ENCODE data around the gene GPR157. TPM values are rescaled to one million over a fixed set of nuclear protein-coding genes. Genes with fewer than 3 reads are reported as not detected.
"Not testable (repeated sequence)": the region's sequence is repeated elsewhere in the genome, so short reads cannot be mapped to it uniquely, and the experiment has no call there.

Gene GPR157
- total and polyA plus RNA-seq, 8 donors = 15.2 to 36.5 (median 22.9) TPM

DNA sequence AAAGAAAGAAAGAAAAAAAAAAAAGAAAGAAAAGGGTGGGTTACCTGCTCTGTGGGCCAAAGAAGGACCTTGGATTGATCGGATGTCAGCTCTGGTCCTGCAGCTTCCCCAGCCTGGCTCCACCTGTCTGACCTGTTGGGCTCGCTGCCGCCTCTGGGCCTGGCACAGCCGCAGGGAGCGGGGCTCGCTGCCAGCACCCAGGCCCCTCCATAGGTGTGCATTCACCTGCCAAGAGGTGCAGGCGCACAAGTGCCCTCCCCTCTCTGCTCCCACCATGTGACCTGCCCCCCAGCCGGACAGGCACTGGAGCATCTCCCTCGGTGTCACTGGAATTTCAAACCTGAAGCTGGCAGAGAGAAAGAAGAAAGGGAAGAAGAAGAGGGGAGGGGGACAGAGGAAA, 33.1 kb upstream of the GPR157 start:
- Histone ChIP-seq H3K27me3 (no peaks in the 10 kb centered on the region), H3K4me3 (no peak overlapping the region), H3K4me1 (peaks cover 34 to 46% of the 10 kb centered on the region in 2 donors), H3K36me3 (no peaks in the 10 kb centered on the region), H3K27ac (peak overlapping the region; percentile 85 to 93), H3K9me3 (no peaks in the 10 kb centered on the region)
- DNase-seq (peak in 2 of 4 donors; percentile 44 to 57), ATAC-seq (peak; percentile 40)
- TF ChIP-seq, protein P1, sequence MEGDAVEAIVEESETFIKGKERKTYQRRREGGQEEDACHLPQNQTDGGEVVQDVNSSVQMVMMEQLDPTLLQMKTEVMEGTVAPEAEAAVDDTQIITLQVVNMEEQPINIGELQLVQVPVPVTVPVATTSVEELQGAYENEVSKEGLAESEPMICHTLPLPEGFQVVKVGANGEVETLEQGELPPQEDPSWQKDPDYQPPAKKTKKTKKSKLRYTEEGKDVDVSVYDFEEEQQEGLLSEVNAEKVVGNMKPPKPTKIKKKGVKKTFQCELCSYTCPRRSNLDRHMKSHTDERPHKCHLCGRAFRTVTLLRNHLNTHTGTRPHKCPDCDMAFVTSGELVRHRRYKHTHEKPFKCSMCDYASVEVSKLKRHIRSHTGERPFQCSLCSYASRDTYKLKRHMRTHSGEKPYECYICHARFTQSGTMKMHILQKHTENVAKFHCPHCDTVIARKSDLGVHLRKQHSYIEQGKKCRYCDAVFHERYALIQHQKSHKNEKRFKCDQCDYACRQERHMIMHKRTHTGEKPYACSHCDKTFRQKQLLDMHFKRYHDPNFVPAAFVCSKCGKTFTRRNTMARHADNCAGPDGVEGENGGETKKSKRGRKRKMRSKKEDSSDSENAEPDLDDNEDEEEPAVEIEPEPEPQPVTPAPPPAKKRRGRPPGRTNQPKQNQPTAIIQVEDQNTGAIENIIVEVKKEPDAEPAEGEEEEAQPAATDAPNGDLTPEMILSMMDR (IDR thresholded peaks at IDR 0.05) = no peak
- intact Hi-C loops (cut with DNase I) = no loop called here

DNA sequence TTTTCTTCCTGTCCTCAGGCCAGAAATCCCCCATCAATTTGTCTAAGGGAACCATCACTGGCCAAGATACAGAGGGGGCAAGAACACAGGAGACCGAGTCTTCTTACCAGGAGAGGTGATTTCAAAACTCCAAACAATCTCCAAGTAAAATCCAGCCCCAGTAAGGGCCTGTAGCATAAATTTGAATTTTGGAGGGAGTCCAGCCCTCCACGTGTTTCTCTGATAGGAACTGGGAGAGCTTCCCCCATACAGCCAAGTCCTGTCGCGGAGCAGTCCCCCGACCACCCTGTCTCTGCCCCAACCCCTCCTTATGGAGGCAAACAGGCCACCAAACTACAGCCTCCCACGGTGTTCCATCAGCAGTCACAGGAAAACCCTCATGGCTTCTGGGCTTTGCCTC, 32.4 kb upstream of the GPR157 start:
- TF ChIP-seq, protein P1 (IDR thresholded peaks at IDR 0.05) = no peak
- ATAC-seq (no peak), DNase-seq (peak in 2 of 4 donors; percentile 20 to 33)
- Histone ChIP-seq H3K4me3 (no peak overlapping the region), H3K27me3 (no peaks in the 10 kb centered on the region), H3K4me1 (peaks cover 34 to 46% of the 10 kb centered on the region in 2 donors), H3K9me3 (no peaks in the 10 kb centered on the region), H3K36me3 (no peaks in the 10 kb centered on the region), H3K27ac (peak overlapping the region; percentile 8 to 93)
- intact Hi-C loops (cut with DNase I) = no loop called here

DNA sequence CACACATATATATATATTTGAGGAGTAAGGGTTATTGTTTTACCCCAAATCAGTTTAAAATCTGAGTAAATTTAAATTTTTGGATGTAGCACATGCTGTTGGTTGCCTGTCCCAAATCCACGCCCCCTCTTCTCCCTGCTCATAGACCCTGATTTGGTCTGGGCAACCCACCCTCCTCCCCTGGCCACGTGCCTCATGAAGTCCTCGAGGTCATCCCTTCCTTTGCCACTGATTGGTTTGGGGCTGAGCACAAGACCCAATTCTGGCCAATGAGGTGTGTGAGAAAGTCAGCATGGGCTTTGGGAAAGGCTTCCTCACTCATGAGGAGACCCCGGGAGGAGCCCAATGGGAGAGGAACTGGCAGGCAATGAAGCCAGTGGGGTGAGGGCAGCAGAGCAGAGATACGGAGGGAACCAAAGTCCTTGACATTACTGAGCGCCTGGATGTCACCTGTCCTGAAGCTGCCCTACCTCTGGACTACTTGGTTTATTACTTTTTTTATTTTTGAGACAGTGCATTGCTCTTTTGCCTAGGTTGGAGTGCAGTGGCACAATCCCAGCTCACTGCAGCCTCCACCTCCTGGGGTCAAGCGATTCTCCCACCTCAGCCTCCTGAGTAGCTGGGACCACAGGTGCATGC, 31.3 kb upstream of the GPR157 start:
- peaks cover 30 to 43% of the 10 kb centered on the region in 2 donors for H3K4me1 ChIP-seq
- H3K4me3 ChIP-seq = no peak overlapping the region
- TF ChIP-seq, protein P1 (IDR thresholded peaks at IDR 0.05) = no peak
- ATAC-seq (no peak), DNase-seq (peak in 1 of 4 donors; percentile 12)
- no peak overlapping the region for H3K27ac ChIP-seq
- H3K9me3 ChIP-seq = no peaks in the 10 kb centered on the region
- intact Hi-C loops (cut with DNase I) = no loop called here
- no peaks in the 10 kb centered on the region for H3K27me3 ChIP-seq
- H3K36me3 ChIP-seq = no peaks in the 10 kb centered on the region

DNA sequence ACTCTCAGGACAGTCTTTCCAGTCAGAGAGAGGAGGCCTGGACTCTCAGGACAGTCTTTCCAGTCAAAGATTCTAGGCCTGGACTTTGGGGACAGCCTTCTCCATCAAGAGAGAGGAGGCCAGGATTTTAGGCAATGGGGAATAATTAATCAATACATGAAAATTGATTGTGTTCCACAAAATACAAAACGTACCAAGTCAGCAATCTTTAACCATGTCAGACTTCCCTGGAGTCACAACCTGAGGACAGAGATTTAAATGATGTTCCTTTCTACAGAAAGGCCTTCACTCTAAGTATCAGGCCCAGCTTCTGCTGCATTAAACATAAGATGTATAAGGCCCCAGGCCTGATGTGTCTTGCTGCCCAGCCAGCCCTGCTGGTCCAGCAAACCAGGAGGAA, 27.0 kb upstream of the GPR157 start:
- H3K9me3 ChIP-seq = no peaks in the 10 kb centered on the region
- H3K4me1 ChIP-seq = peaks cover 9 to 11% of the 10 kb centered on the region in 2 donors
- H3K36me3 ChIP-seq = peaks cover 0 to under 1% of the 10 kb centered on the region in 2 donors
- ATAC-seq (no peak), DNase-seq (peak in 1 of 4 donors; percentile 6)
- no peak overlapping the region for H3K27ac ChIP-seq
- intact Hi-C loops (cut with DNase I) = no loop called here
- TF ChIP-seq, protein P1 (IDR thresholded peaks at IDR 0.05) = no peak
- H3K27me3 ChIP-seq = no peaks in the 10 kb centered on the region
- H3K4me3 ChIP-seq = no peak overlapping the region

DNA sequence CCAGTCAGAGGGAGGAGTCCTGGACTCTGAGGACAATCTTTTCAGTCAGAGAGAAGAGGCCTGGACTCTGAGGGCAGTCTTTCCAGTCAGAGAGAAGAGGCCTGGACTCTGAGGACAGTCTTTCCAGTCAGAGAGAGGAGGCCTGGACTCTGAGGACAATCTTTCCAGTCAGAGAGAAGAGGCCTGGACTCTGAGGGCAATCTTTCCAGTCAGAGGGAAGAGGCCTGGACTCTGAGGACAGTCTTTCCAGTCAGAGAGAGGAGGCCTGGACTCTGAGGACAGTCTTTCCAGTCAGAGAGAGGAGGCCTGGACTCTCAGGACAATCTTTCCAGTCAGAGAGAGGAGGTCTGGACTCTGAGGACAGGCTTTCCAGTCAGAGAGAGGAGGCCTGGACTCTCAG, 26.5 kb upstream of the GPR157 start:
- H3K9me3 ChIP-seq; H3K27me3 ChIP-seq; DNase-seq; H3K36me3 ChIP-seq; H3K27ac ChIP-seq; ATAC-seq; intact Hi-C loops (cut with DNase I); H3K4me3 ChIP-seq: not testable (repeated sequence)
- peaks cover 12 to 13% of the 10 kb centered on the region in 2 donors for H3K4me1 ChIP-seq

DNA sequence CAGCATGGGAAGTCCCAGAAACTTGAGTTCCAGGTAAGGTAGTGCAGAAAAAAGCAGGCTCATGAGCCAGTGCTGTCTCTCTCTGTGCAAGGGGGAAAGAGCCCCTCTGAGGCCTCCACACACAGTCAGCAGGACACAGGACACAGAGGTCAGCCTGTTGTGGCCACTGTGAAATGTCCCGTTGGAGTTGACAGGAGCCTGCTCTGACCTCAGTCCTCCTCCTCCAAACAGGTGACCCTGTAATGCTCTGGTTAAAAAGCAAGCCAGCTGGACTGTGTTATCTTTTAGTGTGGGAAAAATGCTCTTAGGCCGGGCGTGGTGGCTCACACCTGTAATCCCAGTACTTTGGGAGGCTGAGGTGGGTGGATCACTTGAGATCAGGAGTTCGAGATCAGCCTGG, 24.2 kb upstream of the GPR157 start:
- peaks cover 0 to 9% of the 10 kb centered on the region in 2 donors for H3K36me3 ChIP-seq
- H3K4me3 ChIP-seq = no peak overlapping the region
- H3K9me3 ChIP-seq = no peaks in the 10 kb centered on the region
- H3K27ac ChIP-seq = no peak overlapping the region
- DNase-seq (peak in 1 of 4 donors; percentile 4), ATAC-seq (no peak)
- intact Hi-C loops (cut with DNase I) = no loop called here
- no peaks in the 10 kb centered on the region for H3K27me3 ChIP-seq
- H3K4me1 ChIP-seq = peaks cover 18 to 28% of the 10 kb centered on the region in 2 donors
- TF ChIP-seq, protein P1 (IDR thresholded peaks at IDR 0.05) = no peak

Measured in left lung (tissue), 10 donors.